ENCODE data around the gene KCNH6. TPM values are rescaled to one million over a fixed set of nuclear protein-coding genes. Genes with fewer than 3 reads are reported as not detected.

The KCNH6 gene
- not detected for total RNA-seq

GRCh38 chr17:63523253-63523855, at the start of gene KCNH6:
Gene KCNH6, plus strand, starts transcription at chr17:63523358. Its CDS starts 56 bp downstream, at chr17:63523414.
- CTCF ChIA-PET = no interaction called here
- H3K27me3 Mint-ChIP-seq (ENCODE audit: low read depth) = peaks cover 23% of the 10 kb centered on the region
- no peaks in the 10 kb centered on the region for H3K9me3 Mint-ChIP-seq
- no peaks in the 10 kb centered on the region for H3K36me3 Mint-ChIP-seq (ENCODE audit: low read depth)
- intact Hi-C loops (cut with micrococcal nuclease) = no loop called here
- DNase-seq = no peak
- H3K27ac Mint-ChIP-seq = no peak within 1 kb of the TSS
- H3K4me1 Mint-ChIP-seq (ENCODE audit: low read depth) = peaks cover 6% of the 10 kb centered on the region
- no peak within 1 kb of the TSS for H3K4me3 Mint-ChIP-seq

- H3K36me3 Mint-ChIP-seq (ENCODE audit: low read depth) = no peaks in the 10 kb centered on the region
- H3K4me1 Mint-ChIP-seq (ENCODE audit: low read depth) = peaks cover 5% of the 10 kb centered on the region
- intact Hi-C loops (cut with micrococcal nuclease) = no loop called here
- no peak overlapping the region for H3K27ac Mint-ChIP-seq
- no peak for DNase-seq
- H3K9me3 Mint-ChIP-seq = no peaks in the 10 kb centered on the region
- CTCF ChIA-PET = no interaction called here
- H3K27me3 Mint-ChIP-seq (ENCODE audit: low read depth) = peaks cover 32% of the 10 kb centered on the region
- no peak overlapping the region for H3K4me3 Mint-ChIP-seq
Observed at GRCh38 chr17:63474174-63474573, 49.0 kb upstream of the KCNH6 start.

- intact Hi-C loops (cut with micrococcal nuclease) = no loop called here
- Mint-ChIP-seq H3K27me3 (ENCODE audit: low read depth) (peaks cover 36% of the 10 kb centered on the region), H3K9me3 (no peaks in the 10 kb centered on the region), H3K4me1 (ENCODE audit: low read depth) (peaks cover 5% of the 10 kb centered on the region), H3K4me3 (no peak overlapping the region), H3K27ac (no peak overlapping the region), H3K36me3 (ENCODE audit: low read depth) (no peaks in the 10 kb centered on the region)
- no peak for DNase-seq
- CTCF ChIA-PET = no interaction called here
Observed at GRCh38 chr17:63474586-63475460, 48.3 kb upstream of the KCNH6 start.

- intact Hi-C loops (cut with micrococcal nuclease) = no loop called here
- H3K9me3 Mint-ChIP-seq = no peaks in the 10 kb centered on the region
- no peak for DNase-seq
- H3K4me3 Mint-ChIP-seq = peak overlapping the region; percentile 43
- H3K4me1 Mint-ChIP-seq (ENCODE audit: low read depth) = peaks cover 5% of the 10 kb centered on the region
- CTCF ChIA-PET = interaction anchor here (6.1 kb wide), 1 partner anchor 46 kb away, joined by 138 read pairs; no protein-coding TSS in a partner anchor
- H3K27ac Mint-ChIP-seq = no peak overlapping the region
- peaks cover 37% of the 10 kb centered on the region for H3K27me3 Mint-ChIP-seq (ENCODE audit: low read depth)
- no peaks in the 10 kb centered on the region for H3K36me3 Mint-ChIP-seq (ENCODE audit: low read depth)
Observed at GRCh38 chr17:63475491-63476412, 47.4 kb upstream of the KCNH6 start.

GRCh38 chr17:63476459-63476853, 46.7 kb upstream of the KCNH6 start:
- Mint-ChIP-seq H3K4me3 (peak overlapping the region; percentile 21), H3K4me1 (ENCODE audit: low read depth) (peaks cover 5% of the 10 kb centered on the region), H3K9me3 (no peaks in the 10 kb centered on the region), H3K36me3 (ENCODE audit: low read depth) (no peaks in the 10 kb centered on the region), H3K27ac (no peak overlapping the region), H3K27me3 (ENCODE audit: low read depth) (peaks cover 37% of the 10 kb centered on the region)
- intact Hi-C loops (cut with micrococcal nuclease) = no loop called here
- CTCF ChIA-PET = interaction anchor here (3.4 to 6.1 kb wide), 2 partner anchors 47 to 53 kb away, joined by 14 to 138 read pairs; no protein-coding TSS in a partner anchor
- DNase-seq = no peak

GRCh38 chr17:63476854-63477479, 46.2 kb upstream of the KCNH6 start, which contains the start of gene ACE:
Gene ACE, plus strand, starts transcription at chr17:63477061. Its CDS starts 34 bp downstream, at chr17:63477095.
- CTCF ChIA-PET = interaction anchor here (1.8 to 6.1 kb wide), 3 partner anchors 48 to 149 kb away, joined by 3 to 138 read pairs (median 14); no protein-coding TSS in a partner anchor
- intact Hi-C loops (cut with micrococcal nuclease) = no loop called here
- no peak within 1 kb of the TSS for H3K27ac Mint-ChIP-seq
- H3K4me3 Mint-ChIP-seq = peak within 1 kb of the TSS; percentile 54
- H3K9me3 Mint-ChIP-seq = no peaks in the 10 kb centered on the region
- peak; percentile 36 for DNase-seq
- H3K4me1 Mint-ChIP-seq (ENCODE audit: low read depth) = peaks cover 5% of the 10 kb centered on the region
- H3K36me3 Mint-ChIP-seq (ENCODE audit: low read depth) = no peaks in the 10 kb centered on the region
- peaks cover 37% of the 10 kb centered on the region for H3K27me3 Mint-ChIP-seq (ENCODE audit: low read depth)

- Mint-ChIP-seq H3K4me3 (peak overlapping the region; percentile 47), H3K4me1 (ENCODE audit: low read depth) (peaks cover 5% of the 10 kb centered on the region), H3K9me3 (no peaks in the 10 kb centered on the region), H3K36me3 (ENCODE audit: low read depth) (no peaks in the 10 kb centered on the region), H3K27me3 (ENCODE audit: low read depth) (peaks cover 34% of the 10 kb centered on the region), H3K27ac (no peak overlapping the region)
- CTCF ChIA-PET = interaction anchor here (0.6 to 6.1 kb wide), 16 partner anchors 8 to 583 kb away, joined by 3 to 138 read pairs (median 7); no protein-coding TSS in a partner anchor
- DNase-seq = no peak
- intact Hi-C loops (cut with micrococcal nuclease) = loop anchor here (2.0 kb wide), 1 partner anchor 31 kb away; the partner anchor contains the start of gene CYB561
Observed at GRCh38 chr17:63477480-63478440, 45.4 kb upstream of the KCNH6 start.

- peaks cover 5% of the 10 kb centered on the region for H3K4me1 Mint-ChIP-seq (ENCODE audit: low read depth)
- peaks cover 34% of the 10 kb centered on the region for H3K27me3 Mint-ChIP-seq (ENCODE audit: low read depth)
- CTCF ChIA-PET = interaction anchor here (0.5 to 6.1 kb wide), 29 partner anchors 8 to 779 kb away, joined by 3 to 138 read pairs (median 4); partner anchors contain the start of gene CYB561
- no peaks in the 10 kb centered on the region for H3K9me3 Mint-ChIP-seq
- no peak overlapping the region for H3K4me3 Mint-ChIP-seq
- H3K27ac Mint-ChIP-seq = no peak overlapping the region
- peak; percentile 87 for DNase-seq
- H3K36me3 Mint-ChIP-seq (ENCODE audit: low read depth) = no peaks in the 10 kb centered on the region
- intact Hi-C loops (cut with micrococcal nuclease) = loop anchor here (1.0 to 2.0 kb wide), 2 partner anchors 32 to 54 kb away; partner anchors contain the start of gene CYB561
Observed at GRCh38 chr17:63478814-63479494, 44.2 kb upstream of the KCNH6 start.

- no peak overlapping the region for H3K4me3 Mint-ChIP-seq
- H3K36me3 Mint-ChIP-seq (ENCODE audit: low read depth) = no peaks in the 10 kb centered on the region
- H3K9me3 Mint-ChIP-seq = no peaks in the 10 kb centered on the region
- peaks cover 5% of the 10 kb centered on the region for H3K4me1 Mint-ChIP-seq (ENCODE audit: low read depth)
- no peak for DNase-seq
- CTCF ChIA-PET = interaction anchor here (0.5 to 6.1 kb wide), 23 partner anchors 8 to 779 kb away, joined by 3 to 138 read pairs (median 4); partner anchors contain the start of gene CYB561
- intact Hi-C loops (cut with micrococcal nuclease) = loop anchor here (1.0 to 2.0 kb wide), 2 partner anchors 33 to 54 kb away; partner anchors contain the start of gene CYB561
- H3K27me3 Mint-ChIP-seq (ENCODE audit: low read depth) = peaks cover 34% of the 10 kb centered on the region
- no peak overlapping the region for H3K27ac Mint-ChIP-seq
Observed at GRCh38 chr17:63479495-63480184, 43.5 kb upstream of the KCNH6 start.
